HL-60 (cell line): Measurements from ENCODE around the gene CALHM1.

Experiments used
- DNase-seq, 2 experiments: peaks; one replicate each; pipeline ENCODE4 v3.0.0-alpha.2; 2010 to 2020; ENCODE audit warnings: low read depth in 1 of 2, low spot score in 1 of 2
- H3K27ac ChIP-seq: fragments of 250-450 bp; sonication (Bioruptor Pico); replicated peaks from 2 replicates; pipeline ENCODE4 v1.5.1; 2020; ENCODE audit warnings: mild to moderate bottlenecking, moderate library complexity
- H3K27me3 ChIP-seq: fragments of 250-450 bp; sonication (Bioruptor Pico); 2 replicates; pipeline ENCODE4 v1.5.1; 2021; ENCODE audit warnings: mild to moderate bottlenecking, moderate library complexity; ENCODE audit not compliant: insufficient read depth, poor library complexity, severe bottlenecking
- H3K4me3 ChIP-seq: replicated peaks from 2 replicates; pipeline ENCODE4 v1.5.1; 2011; ENCODE audit warnings: mild to moderate bottlenecking, control low read depth, low read length; ENCODE audit not compliant: insufficient read depth
- GABPA ChIP-seq: IDR thresholded peaks from 2 replicates; pipeline ENCODE4 v1.6.1; 2012; ENCODE audit warnings: low read depth
- POLR2AphosphoS5 ChIP-seq: IDR thresholded peaks from 2 replicates; pipeline ENCODE4 v1.6.1; 2012; ENCODE audit warnings: low read depth
- SPI1 ChIP-seq: IDR thresholded peaks from 2 replicates; pipeline ENCODE4 v1.6.1; 2012; ENCODE audit warnings: low read depth, mild to moderate bottlenecking, borderline replicate concordance
- TF ChIP-seq, protein P1 (sequence below): IDR thresholded peaks from 2 replicates; pipeline ENCODE4 v1.6.1; 2012; ENCODE audit warnings: low read depth; ENCODE audit not compliant: insufficient replicate concordance
- TF ChIP-seq, protein P2 (sequence below): IDR thresholded peaks from one replicate; pipeline ENCODE4 v1.5.1; 2011; ENCODE audit warnings: low read length, control low read depth, inconsistent platforms; ENCODE audit not compliant: insufficient read depth

Gene CALHM1

DNA sequence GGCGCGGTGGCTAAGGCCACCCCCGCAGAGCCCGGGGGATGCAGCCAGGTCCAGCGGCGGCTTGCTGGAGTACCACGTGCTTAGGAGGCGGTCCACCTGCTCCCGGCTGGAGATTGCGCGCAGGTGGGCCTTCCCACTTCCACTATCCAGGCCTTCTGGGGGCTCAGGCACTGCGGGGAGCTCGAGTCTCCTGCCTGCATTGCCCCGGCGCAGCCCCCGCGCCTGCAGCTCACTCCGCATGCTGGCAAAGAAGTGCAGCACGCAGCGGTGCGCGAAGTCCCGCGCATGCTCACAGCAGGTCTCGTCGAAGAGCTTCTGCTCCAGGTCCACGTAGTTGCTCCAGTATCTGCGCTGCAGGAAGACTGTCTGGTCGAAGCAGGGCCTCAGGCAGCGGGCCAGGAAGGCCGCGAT is 14.6 kb upstream of the CALHM1 start:
- no peaks in the 10 kb centered on the region for H3K27me3 ChIP-seq
- no peak overlapping the region for H3K4me3 ChIP-seq
- H3K27ac ChIP-seq, result no peak overlapping the region
- TF ChIP-seq, protein P1, sequence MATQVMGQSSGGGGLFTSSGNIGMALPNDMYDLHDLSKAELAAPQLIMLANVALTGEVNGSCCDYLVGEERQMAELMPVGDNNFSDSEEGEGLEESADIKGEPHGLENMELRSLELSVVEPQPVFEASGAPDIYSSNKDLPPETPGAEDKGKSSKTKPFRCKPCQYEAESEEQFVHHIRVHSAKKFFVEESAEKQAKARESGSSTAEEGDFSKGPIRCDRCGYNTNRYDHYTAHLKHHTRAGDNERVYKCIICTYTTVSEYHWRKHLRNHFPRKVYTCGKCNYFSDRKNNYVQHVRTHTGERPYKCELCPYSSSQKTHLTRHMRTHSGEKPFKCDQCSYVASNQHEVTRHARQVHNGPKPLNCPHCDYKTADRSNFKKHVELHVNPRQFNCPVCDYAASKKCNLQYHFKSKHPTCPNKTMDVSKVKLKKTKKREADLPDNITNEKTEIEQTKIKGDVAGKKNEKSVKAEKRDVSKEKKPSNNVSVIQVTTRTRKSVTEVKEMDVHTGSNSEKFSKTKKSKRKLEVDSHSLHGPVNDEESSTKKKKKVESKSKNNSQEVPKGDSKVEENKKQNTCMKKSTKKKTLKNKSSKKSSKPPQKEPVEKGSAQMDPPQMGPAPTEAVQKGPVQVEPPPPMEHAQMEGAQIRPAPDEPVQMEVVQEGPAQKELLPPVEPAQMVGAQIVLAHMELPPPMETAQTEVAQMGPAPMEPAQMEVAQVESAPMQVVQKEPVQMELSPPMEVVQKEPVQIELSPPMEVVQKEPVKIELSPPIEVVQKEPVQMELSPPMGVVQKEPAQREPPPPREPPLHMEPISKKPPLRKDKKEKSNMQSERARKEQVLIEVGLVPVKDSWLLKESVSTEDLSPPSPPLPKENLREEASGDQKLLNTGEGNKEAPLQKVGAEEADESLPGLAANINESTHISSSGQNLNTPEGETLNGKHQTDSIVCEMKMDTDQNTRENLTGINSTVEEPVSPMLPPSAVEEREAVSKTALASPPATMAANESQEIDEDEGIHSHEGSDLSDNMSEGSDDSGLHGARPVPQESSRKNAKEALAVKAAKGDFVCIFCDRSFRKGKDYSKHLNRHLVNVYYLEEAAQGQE, result no peak
- TF ChIP-seq SPI1, result no peak
- no peak for TF ChIP-seq POLR2AphosphoS5
- TF ChIP-seq GABPA, result no peak
- TF ChIP-seq, protein P2, sequence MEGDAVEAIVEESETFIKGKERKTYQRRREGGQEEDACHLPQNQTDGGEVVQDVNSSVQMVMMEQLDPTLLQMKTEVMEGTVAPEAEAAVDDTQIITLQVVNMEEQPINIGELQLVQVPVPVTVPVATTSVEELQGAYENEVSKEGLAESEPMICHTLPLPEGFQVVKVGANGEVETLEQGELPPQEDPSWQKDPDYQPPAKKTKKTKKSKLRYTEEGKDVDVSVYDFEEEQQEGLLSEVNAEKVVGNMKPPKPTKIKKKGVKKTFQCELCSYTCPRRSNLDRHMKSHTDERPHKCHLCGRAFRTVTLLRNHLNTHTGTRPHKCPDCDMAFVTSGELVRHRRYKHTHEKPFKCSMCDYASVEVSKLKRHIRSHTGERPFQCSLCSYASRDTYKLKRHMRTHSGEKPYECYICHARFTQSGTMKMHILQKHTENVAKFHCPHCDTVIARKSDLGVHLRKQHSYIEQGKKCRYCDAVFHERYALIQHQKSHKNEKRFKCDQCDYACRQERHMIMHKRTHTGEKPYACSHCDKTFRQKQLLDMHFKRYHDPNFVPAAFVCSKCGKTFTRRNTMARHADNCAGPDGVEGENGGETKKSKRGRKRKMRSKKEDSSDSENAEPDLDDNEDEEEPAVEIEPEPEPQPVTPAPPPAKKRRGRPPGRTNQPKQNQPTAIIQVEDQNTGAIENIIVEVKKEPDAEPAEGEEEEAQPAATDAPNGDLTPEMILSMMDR, result no peak
- DNase-seq, result no peak

DNA sequence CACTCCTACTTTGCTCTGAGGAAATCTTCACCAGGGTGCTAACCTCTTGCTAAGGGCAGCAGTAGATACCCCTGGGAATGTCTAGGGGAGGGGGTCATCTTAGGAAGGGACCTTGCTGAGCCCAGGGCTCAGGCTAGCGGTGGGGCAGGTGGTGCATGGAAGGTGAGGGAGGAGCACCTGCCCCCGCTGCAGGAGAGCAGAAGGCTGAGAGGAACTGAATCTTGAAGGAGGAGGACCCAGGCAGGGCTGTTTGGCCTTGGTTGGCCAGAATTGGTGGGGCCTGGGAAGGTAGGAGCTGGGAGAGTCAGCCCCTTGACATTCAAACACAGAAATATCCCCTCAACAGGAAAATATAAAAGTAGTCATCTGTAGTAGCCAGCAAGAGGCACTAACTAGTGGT is 13.3 kb upstream of the CALHM1 start:
- peak overlapping the region; percentile 87 for H3K27ac ChIP-seq
- DNase-seq, result peak in 1 of 2 experiments; percentile 34
- H3K27me3 ChIP-seq, result no peaks in the 10 kb centered on the region
- H3K4me3 ChIP-seq, result no peak overlapping the region
- TF ChIP-seq, protein P2, result no peak
- TF ChIP-seq POLR2AphosphoS5 (no peak), GABPA (no peak), SPI1 (peak; percentile 57; the same call in 1 of the 2 replicates)
- TF ChIP-seq, protein P1, result no peak

DNA sequence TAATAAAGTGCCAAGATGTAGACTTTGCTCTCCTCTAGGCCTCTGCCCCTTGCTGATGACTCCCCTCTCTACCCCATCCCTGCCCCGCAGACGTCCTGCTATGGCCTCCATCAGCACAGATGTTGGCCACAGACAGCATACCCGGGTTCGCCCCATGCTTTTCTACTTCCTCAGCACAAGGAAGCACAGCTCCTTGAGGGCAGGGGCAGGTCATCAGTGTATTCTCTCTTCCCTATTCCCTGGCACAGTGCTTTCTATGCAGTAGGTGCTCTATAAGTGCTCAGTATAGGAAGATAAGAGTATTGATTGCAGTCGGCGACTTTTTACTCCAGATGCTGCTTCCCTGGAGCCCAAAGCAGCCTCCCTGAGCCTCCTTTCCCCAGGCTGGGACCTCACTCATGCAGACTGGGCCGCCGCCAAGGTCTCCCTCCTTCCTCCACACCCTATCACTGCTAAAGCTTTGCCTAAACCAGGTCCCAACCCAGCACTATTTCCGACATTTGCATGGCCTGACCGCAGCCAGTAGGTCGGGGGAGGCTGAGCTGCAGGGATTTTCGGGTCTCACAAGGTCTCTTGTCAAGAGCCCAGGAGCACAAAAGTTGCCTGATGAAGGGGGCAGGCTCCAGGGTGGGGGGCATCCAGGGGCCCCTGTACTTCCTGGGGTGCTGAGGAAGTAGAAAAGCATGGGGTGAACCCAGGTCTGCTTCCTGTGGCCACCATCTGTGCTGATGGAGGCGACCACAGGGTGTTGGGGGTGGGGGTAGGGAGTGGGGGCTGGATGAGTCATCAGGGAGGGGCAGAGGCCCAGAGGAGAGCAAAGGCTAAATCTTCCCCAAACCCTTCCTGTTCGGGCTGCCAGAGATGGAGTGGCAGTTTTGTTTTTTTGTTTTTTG is 12.3 kb upstream of the CALHM1 start:
- TF ChIP-seq POLR2AphosphoS5 (peak; percentile 89), SPI1 (peak; percentile 60; the same call in 1 of the 2 replicates), GABPA (peak; percentile 74; the same call in 1 of the 2 replicates)
- TF ChIP-seq, protein P2, result no peak
- TF ChIP-seq, protein P1, result no peak
- Histone ChIP-seq H3K27me3 (no peaks in the 10 kb centered on the region), H3K4me3 (peak overlapping the region; percentile 12; the same call in 1 of the 2 replicates), H3K27ac (peak overlapping the region; percentile 87)
- DNase-seq, result peak; percentile 93 to 94
